HG03066 (cell line): ENCODE results near the gene ACTR6.
"Not testable (repeated sequence)": the region's sequence is repeated elsewhere in the genome, so short reads cannot be mapped to it uniquely, and the experiment has no call there.

Experiments
- ATAC-seq: cut with Tn5 transposase; IDR thresholded peaks from one replicate; pipeline ENCODE4 v1.9.1; 2021; ENCODE audit warnings: low read depth; ENCODE audit not compliant: unreplicated experiment

The ACTR6 gene

DNA sequence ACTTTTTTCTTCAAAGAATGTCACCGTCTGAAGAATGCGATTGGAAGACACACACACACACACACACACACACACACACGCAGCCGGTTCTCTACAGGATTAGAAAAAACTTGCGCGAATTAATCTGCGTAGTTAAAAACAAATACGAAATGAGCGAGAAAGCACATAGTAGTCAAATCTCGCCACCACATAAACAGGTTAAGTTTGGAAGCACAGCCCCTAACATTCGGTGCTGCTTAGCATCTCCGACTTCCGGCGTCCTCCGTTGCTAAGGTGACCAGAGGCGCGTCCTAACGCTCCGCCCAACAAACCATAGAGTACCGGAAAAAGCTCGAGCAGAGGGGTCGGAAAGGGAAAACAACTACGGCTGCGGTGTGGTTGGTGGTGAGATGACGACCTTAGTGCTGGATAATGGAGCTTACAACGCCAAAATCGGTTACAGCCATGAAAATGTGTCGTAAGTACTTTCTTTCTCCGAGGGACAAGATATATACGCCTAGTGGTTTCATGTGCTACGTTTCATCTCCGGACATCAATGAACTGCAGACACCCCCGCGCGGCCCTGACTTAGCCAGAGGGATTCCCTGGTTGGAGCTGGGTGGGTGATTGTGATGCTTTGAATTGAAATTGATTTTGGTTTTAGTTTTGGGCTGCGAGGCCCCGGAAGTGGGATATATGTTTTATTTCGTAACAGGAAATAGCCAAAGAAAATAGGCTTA lies at the start of gene ACTR6:
TSS of gene ACTR6 (plus strand) at position 353 of the 719 bp plus-strand sequence. CDS start at position 390, 37 bp downstream.
- peak; percentile 87 for ATAC-seq

DNA sequence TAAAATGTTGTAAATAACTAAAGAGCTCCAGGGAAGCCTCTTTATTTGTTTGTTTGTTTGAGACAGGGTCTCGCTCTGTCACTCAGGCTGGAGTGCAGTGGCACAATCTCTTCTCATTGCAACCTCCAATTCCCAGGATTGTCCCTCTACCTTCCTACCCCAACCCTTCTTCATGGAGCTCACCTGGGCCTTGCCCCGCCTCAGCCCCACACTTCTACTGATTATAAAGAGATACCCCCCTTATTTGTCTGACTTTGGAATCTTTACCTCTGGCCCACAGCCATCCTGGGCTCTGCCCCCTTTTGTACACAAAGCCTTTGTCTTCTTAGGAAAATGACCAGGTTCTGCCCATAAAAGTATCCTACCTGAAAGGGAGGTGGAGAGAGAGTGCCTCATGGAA lies 48.8 kb upstream of the ACTR6 start:
- ATAC-seq: no peak

DNA sequence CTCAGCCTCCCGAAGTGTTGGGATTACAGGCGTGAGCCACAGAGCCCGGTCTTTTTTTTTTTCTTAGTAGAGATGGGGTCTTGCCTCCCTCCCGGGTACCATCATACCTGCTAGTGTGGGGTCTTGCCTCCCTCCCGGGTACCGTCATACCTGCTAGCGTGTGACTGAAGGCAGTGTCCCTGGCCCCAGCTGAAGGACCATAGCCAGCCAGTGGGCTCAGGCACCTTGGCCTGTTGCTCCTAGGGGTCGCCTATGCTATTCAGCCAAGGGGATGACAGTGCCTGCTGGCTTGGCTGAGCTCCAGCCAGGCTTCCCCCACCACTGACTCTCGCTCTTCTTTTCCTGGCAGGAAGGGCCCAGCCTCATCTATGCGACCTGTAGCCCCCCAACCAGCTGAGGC lies 47.5 kb upstream of the ACTR6 start:
- ATAC-seq: no peak

GRCh38 chr12:100154474-100155247 lies 46.0 kb upstream of the ACTR6 start:
- no peak for ATAC-seq

DNA sequence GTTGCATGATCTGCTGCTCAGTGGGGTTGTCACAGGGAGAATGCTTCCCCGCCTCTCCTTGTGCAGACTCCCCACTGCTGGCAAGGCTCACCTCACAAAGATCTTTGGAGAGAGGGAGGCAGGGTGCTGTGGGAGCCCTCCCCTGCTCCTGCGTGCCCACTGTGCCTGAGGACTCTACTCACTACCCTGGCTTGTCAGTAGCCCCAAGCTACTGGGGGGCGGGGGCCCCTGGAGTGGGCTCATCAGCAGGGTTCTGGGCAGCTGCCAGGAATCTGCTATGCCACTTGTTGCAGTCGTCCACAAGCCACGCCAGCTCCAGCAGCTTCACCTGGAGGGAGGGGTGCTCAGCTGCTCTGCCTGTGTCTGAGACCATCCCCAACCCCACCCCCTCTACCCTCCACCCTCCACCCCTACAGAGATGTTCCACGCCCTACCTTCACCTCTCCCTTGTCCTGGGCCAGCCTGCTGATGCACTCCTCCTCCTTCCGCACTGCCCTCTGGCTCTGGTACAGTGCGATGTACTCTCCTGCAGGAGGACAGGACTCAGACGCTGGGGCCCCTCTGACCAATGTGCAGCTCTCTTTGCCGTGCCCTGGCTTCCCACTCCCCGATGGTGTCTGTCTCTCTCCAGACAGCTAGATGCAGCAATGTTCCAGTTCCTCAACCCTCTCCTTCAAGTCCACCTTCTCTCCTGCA lies 43.7 kb upstream of the ACTR6 start:
- ATAC-seq: no peak

DNA sequence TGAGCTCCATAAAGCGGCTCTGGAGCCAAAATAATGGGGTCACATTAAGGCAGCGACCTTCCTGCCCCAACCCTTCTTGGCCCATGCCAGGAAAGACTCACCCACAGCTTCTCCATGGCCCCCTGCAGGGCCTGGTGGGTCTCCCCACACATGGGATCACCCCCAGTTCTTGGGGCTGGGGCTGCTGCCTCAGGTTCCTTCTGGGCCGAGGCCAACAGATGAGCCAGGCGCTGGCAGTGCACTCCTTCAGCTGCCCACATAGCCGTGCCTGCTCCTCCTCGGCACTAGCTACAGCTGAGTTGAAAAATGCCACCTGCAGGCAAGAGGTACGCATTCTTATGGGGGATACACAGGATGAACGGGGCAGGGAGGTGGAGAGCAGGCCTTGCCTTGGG lies 43.2 kb upstream of the ACTR6 start:
- no peak for ATAC-seq

- ATAC-seq: no peak
Observed at GRCh38 chr12:100158535-100158934, 42.1 kb upstream of the ACTR6 start.

GRCh38 chr12:100159391-100160104 lies 41.1 kb upstream of the ACTR6 start:
- ATAC-seq: no peak

GRCh38 chr12:100163416-100164152 lies 37.0 kb upstream of the ACTR6 start:
- peak; percentile 99 for ATAC-seq

- no peak for ATAC-seq
Observed at GRCh38 chr12:100164153-100164704, 36.4 kb upstream of the ACTR6 start.

- ATAC-seq: no peak
Observed at GRCh38 chr12:100165356-100165755, 35.3 kb upstream of the ACTR6 start.

DNA sequence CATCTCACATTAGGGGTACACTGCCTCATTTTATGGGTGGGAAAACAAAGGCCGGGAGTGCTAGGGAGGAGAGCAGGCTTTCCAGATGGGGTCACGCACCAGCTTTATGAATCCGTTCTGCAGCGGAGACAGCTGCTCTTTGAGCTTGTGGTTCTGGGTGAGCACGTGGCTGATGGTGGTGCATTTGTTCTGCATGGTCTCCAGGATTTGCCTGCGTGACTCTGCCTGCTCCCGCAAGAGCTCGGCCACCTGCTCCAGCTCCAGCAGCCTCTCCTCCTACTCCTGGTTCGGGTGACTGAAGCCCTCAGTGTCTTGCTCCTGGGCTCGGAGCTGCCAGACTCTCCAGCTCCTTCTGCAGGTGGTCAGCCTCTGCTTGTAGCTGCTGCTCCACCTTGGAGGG lies 34.4 kb upstream of the ACTR6 start:
- ATAC-seq: no peak

GRCh38 chr12:100168562-100168961 lies 32.1 kb upstream of the ACTR6 start:
- ATAC-seq: no peak

GRCh38 chr12:100169345-100169744 lies 31.3 kb upstream of the ACTR6 start:
- no peak for ATAC-seq

DNA sequence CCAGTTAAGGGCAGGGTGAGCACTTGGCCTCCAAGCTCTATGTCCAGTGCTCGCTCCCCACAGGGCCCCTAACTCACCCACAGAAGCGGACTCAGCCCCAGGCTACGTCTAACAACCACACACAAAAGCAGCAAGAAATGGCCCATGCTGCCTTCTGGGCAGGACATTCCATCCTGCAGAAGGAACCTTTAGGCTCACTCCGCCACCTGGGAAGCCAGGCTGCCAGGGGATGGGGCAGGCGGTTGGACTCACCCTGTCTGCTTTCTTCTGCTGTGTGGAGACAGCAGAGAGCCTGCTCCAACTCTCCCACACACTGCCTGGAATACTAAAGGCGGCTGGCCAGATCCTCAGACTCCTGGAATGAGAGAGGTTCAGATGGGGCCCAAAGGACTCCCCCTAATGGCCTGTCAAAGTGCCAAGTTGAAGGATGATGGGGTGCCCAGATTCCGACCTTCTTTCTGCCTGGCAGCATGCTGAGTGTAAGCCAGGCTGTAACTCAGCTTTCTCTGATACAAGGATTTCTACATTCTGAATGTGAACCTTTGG lies 30.2 kb upstream of the ACTR6 start:
- no peak for ATAC-seq

DNA sequence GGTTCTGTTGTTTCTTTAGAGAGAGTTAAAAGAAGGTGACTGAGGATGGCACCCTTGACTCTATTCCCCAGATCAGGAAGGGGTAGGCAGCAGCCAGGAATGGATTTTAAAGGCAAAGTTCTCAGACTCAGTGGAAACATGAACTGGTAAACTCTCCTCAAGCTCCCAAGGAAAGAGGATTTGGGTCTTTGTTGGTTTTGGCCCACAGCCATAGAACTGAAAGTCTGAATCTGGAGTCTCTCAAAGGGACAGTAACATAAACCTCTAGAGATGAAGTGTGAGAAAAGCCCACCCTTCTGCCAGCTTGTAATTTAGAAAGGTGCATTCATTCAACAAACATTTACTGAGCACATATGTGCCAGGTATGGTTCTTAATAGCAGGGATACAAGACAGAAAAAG lies 29.4 kb upstream of the ACTR6 start:
- ATAC-seq: no peak

DNA sequence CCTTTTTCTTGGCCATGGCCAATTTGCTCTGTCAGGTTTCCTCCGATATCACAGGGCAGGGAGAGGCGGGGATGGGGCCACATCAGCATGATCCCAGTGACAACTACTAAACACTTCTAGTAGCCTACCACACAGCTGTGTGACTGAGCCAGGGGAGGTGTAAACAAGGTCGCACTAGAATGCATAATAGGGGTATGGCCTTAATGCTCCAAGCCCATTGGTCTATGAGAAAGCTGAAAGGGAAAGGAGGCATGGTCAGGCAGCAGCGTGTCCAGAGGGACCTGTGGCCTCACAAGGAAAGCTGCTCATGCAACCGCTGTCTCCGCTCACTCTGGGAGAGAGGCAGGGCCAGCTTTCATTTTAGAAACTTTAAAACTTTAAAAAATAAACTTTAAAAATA lies 27.5 kb upstream of the ACTR6 start:
- no peak for ATAC-seq

GRCh38 chr12:100174495-100174894 lies 26.1 kb upstream of the ACTR6 start:
- ATAC-seq: no peak

DNA sequence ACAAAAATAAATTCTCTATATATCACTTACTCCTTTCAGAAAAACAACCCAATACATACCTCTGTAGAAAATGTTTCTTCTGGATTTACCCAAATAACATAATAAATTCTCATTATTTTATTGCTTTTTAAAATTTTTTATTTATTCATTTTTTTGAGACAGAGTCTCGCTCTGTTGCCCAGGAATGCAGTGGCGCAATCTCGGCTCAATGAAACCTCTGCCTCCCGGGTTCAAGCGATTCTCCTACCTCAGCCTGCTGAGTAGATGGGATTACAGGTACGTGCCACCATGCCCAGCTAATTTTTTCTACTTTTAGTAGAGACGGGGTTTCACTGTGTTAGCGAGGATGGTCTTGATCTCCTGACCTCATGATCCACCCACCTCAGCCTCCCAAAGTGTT lies 24.1 kb upstream of the ACTR6 start:
- not testable (repeated sequence) for ATAC-seq

GRCh38 chr12:100179252-100179651 lies 21.4 kb upstream of the ACTR6 start:
- ATAC-seq: no peak
